SU-DHL-6 (cell line): ENCODE results near the gene EPB41L4B.

Experiments used
- H2AFZ ChIP-seq: fragments of 200-600 bp; sonication (generic); 2 replicates; pipeline ENCODE4 v1.6.1; 2014; ENCODE audit warnings: low read depth, mild to moderate bottlenecking, moderate library complexity, mixed read lengths, antibody characterized with exemption, low read length; ENCODE audit not compliant: severe bottlenecking
- H3F3A ChIP-seq: fragments of 200-600 bp; shearing (Covaris generic); 2 replicates; pipeline ENCODE4 v1.6.0; 2016; ENCODE audit warnings: antibody characterized with exemption, mild to moderate bottlenecking; ENCODE audit not compliant: insufficient read depth
- H3K27ac ChIP-seq: fragments of 200-600 bp; sonication (generic); 2 replicates; pipeline ENCODE4 v1.5.1; 2016; ENCODE audit warnings: low read depth, mild to moderate bottlenecking, low read length, moderate library complexity, mixed read lengths
- H3K27me3 ChIP-seq: fragments of 200-600 bp; sonication (generic), shearing (Covaris generic); 2 replicates; pipeline ENCODE4 v1.6.0; 2014; ENCODE audit warnings: mild to moderate bottlenecking, low read length
- H3K36me3 ChIP-seq: fragments of 200-600 bp; sonication (generic); 2 replicates; pipeline ENCODE4 v1.6.1; 2014; ENCODE audit warnings: mild to moderate bottlenecking, low read length, mixed read lengths
- H3K4me2 ChIP-seq: fragments of 300-600, 200-600 bp; shearing (Covaris generic), sonication (generic); 2 replicates; pipeline ENCODE4 v1.6.0; 2014; ENCODE audit warnings: low read length, low read depth, mild to moderate bottlenecking; ENCODE audit not compliant: poor library complexity, severe bottlenecking
- H3K4me3 ChIP-seq: fragments of 200-600 bp; sonication (generic); 2 replicates; pipeline ENCODE4 v1.5.1; 2014; ENCODE audit warnings: antibody characterized with exemption, low read length, mild to moderate bottlenecking, mixed read lengths; ENCODE audit not compliant: insufficient read depth, poor library complexity, severe bottlenecking
- H3K79me2 ChIP-seq: fragments of 200-600 bp; sonication (generic); 2 replicates; pipeline ENCODE4 v1.6.1; 2014; ENCODE audit warnings: mild to moderate bottlenecking, low read length, moderate library complexity; ENCODE audit not compliant: insufficient read depth
- H3K9ac ChIP-seq: fragments of 200-600 bp; sonication (generic); 2 replicates; pipeline ENCODE4 v1.7.0; 2014; ENCODE audit warnings: mild to moderate bottlenecking, low read length
- H3K9me2 ChIP-seq: fragments of 200-600 bp; sonication (generic); replicated peaks from 2 replicates; pipeline ENCODE4 v1.6.1; 2014; ENCODE audit warnings: low read length; ENCODE audit not compliant: insufficient read depth
- H3K9me3 ChIP-seq: fragments of 200-600 bp; sonication (generic); 2 replicates; pipeline ENCODE4 v1.6.1; 2014; ENCODE audit warnings: low read length, mixed read lengths; ENCODE audit not compliant: insufficient read depth
- H4K20me1 ChIP-seq: fragments of 200-600 bp; sonication (generic); 2 replicates; pipeline ENCODE4 v1.6.1; 2014; ENCODE audit warnings: low read depth, mild to moderate bottlenecking, antibody characterized with exemption, low read length, moderate library complexity, mixed read lengths
- EZH2phosphoT487 ChIP-seq: fragments of 200-600 bp; sonication (generic), shearing (Covaris generic); conservative IDR thresholded peaks from 2 replicates; pipeline ENCODE4 v1.6.1; 2018; ENCODE audit warnings: mild to moderate bottlenecking, antibody characterized with exemption, low read length, moderate library complexity, mixed read lengths
- TF ChIP-seq, protein P1 (sequence below): fragments of 200-600 bp; sonication (generic); IDR thresholded peaks from one replicate; pipeline ENCODE4 v1.5.1; 2017; ENCODE audit warnings: antibody characterized with exemption, mild to moderate bottlenecking, low read length, moderate library complexity; ENCODE audit not compliant: insufficient read depth, poor library complexity, severe bottlenecking

The EPB41L4B gene

DNA sequence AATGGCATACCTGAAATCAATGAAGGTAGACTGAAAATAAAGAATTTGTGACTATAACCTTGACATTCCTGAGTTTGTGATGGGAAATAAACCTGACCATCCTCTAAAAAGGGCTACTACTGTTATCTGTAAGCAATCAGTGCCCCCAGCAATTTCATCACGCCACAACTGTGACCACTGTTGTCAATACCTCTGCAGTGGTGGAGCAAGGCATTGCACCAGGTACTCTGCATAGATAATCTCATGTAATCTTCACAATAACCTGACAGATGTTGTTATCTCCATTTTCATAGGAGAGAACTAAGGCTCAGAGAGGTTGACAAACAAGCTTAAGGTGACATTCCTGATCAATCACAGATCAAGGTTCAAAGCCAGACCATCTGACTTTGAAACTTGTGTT is 115.3 kb downstream of the EPB41L4B start:
- Histone ChIP-seq H2AFZ (no peak overlapping the region), H3K27ac (no peak overlapping the region), H4K20me1 (no peaks in the 10 kb centered on the region), H3F3A (no peaks in the 10 kb centered on the region), H3K9ac (no peak overlapping the region), H3K4me3 (no peak overlapping the region), H3K79me2 (no peaks in the 10 kb centered on the region), H3K27me3 (no peaks in the 10 kb centered on the region), H3K36me3 (no peaks in the 10 kb centered on the region), H3K9me2 (no peaks in the 10 kb centered on the region), H3K4me2 (no peak overlapping the region), H3K9me3 (no peaks in the 10 kb centered on the region)
- TF ChIP-seq, protein P1, sequence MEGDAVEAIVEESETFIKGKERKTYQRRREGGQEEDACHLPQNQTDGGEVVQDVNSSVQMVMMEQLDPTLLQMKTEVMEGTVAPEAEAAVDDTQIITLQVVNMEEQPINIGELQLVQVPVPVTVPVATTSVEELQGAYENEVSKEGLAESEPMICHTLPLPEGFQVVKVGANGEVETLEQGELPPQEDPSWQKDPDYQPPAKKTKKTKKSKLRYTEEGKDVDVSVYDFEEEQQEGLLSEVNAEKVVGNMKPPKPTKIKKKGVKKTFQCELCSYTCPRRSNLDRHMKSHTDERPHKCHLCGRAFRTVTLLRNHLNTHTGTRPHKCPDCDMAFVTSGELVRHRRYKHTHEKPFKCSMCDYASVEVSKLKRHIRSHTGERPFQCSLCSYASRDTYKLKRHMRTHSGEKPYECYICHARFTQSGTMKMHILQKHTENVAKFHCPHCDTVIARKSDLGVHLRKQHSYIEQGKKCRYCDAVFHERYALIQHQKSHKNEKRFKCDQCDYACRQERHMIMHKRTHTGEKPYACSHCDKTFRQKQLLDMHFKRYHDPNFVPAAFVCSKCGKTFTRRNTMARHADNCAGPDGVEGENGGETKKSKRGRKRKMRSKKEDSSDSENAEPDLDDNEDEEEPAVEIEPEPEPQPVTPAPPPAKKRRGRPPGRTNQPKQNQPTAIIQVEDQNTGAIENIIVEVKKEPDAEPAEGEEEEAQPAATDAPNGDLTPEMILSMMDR: no peak
- no peak for TF ChIP-seq EZH2phosphoT487

DNA sequence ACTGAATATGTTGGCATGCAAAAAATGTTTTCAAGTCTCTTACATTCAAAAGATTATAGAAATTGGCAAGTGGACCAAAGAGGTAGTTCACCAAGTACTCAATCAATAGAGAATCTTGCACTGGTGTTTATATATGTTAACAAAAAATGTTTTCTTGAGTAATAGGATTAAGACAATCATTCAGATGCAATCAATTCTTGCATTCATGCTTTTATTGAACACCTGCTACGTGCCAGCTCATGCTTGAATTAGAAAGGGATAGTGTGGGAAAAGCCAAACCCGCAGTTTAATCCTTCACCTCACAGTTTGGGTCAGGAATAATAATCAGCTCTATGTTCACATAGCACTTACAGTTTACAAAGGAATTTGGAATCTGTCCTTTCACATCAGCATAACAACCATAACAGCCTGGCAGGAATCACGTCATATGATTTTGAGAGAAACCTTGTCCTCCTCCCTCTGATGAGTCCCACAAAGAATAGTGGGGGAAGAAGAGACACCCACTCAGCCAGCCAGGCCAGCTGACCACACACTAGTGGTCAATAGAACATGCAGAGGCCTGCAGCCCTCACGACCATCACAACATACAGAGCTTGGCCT is 117.0 kb downstream of the EPB41L4B start:
- no peaks in the 10 kb centered on the region for H3F3A ChIP-seq
- no peak overlapping the region for H2AFZ ChIP-seq
- no peaks in the 10 kb centered on the region for H3K36me3 ChIP-seq
- H3K9ac ChIP-seq: no peak overlapping the region
- H3K27ac ChIP-seq: no peak overlapping the region
- H3K9me3 ChIP-seq: no peaks in the 10 kb centered on the region
- no peaks in the 10 kb centered on the region for H3K79me2 ChIP-seq
- no peak for TF ChIP-seq EZH2phosphoT487
- TF ChIP-seq, protein P1: no peak
- no peaks in the 10 kb centered on the region for H3K9me2 ChIP-seq
- no peaks in the 10 kb centered on the region for H4K20me1 ChIP-seq
- no peaks in the 10 kb centered on the region for H3K27me3 ChIP-seq
- H3K4me3 ChIP-seq: no peak overlapping the region
- H3K4me2 ChIP-seq: no peak overlapping the region

DNA sequence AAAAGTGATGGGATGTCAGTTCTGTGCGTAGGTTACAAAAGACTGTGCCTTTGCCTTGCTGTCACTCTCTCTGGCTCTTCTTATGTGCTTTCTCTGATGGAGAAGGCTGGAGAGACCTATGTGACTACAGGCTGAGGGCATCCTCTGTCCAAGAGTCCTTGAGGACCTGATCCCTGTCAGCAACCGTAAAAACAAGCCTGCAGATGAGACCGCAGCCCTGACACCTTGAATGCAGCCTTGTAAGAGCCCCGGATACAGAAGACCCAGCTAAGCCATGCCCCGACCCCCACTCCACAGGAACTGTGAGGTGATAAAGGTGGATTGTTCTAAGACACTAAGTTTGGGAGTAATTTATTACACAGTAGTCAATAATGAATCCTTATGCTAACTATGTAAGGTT is 121.2 kb downstream of the EPB41L4B start:
- Histone ChIP-seq H3K9me3 (no peaks in the 10 kb centered on the region), H2AFZ (no peak overlapping the region), H3K9ac (no peak overlapping the region), H3K4me3 (no peak overlapping the region), H3K79me2 (no peaks in the 10 kb centered on the region), H3F3A (no peaks in the 10 kb centered on the region), H3K36me3 (no peaks in the 10 kb centered on the region), H3K27ac (no peak overlapping the region), H3K4me2 (no peak overlapping the region), H3K9me2 (no peaks in the 10 kb centered on the region), H3K27me3 (no peaks in the 10 kb centered on the region), H4K20me1 (no peaks in the 10 kb centered on the region)
- TF ChIP-seq, protein P1: no peak
- TF ChIP-seq EZH2phosphoT487: no peak
